Upper lobe of left lung (tissue), 4 donors: ENCODE results near the gene TNNI2.

Source experiments
- EP300 ChIP-seq, 4 donors: sonication (generic); formaldehyde crosslinking; IDR thresholded peaks; one replicate each; pipeline ENCODE4 v1.5.1; 2017; ENCODE audit warnings: antibody characterized with exemption in 4 of 4, control low read depth in 2 of 4
- POLR2A ChIP-seq, 4 donors: fragments of 450-650 bp; IDR thresholded peaks; one replicate each; pipeline ENCODE4 v1.5.1; 2016 to 2017; ENCODE audit warnings: antibody characterized with exemption in 4 of 4, mild to moderate bottlenecking in 2 of 4
- POLR2AphosphoS5 ChIP-seq, 2 donors: sonication (generic); formaldehyde crosslinking; IDR thresholded peaks; one replicate each; pipeline ENCODE4 v1.5.1; 2017; ENCODE audit warnings: antibody characterized with exemption in 2 of 2
- TF ChIP-seq, protein P1 (sequence below), 6 experiments: fragments of 450-650 bp in 4 of 6; fragments of 200-600 bp in 2 of 6; sonication (generic) in 2 of 6; IDR thresholded peaks; one replicate each; pipeline ENCODE4 v1.5.1; 2016 to 2019; ENCODE audit warnings: antibody characterized with exemption in 6 of 6

DNA sequence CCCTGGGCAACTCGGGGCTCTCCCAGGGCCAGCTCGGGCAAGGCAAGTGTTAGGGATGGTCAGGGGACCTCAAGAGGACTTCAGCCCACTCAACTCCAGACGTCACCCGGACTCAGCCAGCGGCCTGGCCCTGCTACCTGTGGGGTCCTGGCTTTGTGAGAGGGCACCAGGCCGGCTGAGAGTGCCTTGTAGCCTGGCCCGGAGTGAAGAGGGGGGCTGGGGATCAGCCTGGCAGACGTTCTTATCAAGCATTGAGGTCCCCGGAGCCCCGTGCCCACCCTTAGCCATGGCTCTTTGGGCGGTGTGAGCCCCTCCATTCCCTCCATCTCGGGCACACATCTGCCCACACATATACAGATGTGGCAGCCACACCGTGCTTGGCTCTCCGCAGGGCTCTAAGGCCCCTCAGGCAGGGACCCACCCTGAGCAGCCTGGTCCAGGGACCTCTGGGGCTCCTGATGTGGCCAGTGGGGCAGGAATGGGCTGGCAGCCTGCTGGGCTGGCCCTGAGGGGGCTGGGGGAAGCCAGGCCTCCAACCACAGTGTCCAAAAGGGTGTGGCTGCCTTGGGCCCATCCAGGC is 29.4 kb downstream of the TNNI2 start:
- no peak for TF ChIP-seq POLR2A (IDR thresholded peaks at IDR 0.05)
- TF ChIP-seq, protein P1, sequence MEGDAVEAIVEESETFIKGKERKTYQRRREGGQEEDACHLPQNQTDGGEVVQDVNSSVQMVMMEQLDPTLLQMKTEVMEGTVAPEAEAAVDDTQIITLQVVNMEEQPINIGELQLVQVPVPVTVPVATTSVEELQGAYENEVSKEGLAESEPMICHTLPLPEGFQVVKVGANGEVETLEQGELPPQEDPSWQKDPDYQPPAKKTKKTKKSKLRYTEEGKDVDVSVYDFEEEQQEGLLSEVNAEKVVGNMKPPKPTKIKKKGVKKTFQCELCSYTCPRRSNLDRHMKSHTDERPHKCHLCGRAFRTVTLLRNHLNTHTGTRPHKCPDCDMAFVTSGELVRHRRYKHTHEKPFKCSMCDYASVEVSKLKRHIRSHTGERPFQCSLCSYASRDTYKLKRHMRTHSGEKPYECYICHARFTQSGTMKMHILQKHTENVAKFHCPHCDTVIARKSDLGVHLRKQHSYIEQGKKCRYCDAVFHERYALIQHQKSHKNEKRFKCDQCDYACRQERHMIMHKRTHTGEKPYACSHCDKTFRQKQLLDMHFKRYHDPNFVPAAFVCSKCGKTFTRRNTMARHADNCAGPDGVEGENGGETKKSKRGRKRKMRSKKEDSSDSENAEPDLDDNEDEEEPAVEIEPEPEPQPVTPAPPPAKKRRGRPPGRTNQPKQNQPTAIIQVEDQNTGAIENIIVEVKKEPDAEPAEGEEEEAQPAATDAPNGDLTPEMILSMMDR (IDR thresholded peaks at IDR 0.05), result no peak
- no peak for TF ChIP-seq EP300 (IDR thresholded peaks at IDR 0.05)
- TF ChIP-seq POLR2AphosphoS5 (IDR thresholded peaks at IDR 0.05), result no peak
